ENCODE data around the gene NEDD4L.

DNA sequence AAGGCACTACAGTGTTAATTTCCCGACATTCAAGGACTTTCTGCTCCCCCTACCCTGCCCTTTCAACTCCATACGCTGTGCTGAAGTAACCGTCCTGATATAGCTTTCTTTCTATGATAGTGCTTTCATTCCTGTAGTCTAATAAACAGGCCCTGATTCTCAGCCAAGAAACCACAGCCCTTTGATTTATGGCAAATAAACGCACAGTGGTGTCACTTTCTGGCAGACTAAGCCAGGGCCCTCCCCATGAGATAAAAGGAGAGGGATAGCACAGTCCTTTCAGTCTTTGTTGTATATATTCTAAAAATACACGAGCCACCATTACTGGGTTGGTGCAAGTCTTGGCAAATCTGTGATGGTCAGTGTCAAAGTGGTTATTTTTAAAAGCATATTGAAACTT is 293.7 kb downstream of the NEDD4L start:
- TF ChIP-seq, protein P1, sequence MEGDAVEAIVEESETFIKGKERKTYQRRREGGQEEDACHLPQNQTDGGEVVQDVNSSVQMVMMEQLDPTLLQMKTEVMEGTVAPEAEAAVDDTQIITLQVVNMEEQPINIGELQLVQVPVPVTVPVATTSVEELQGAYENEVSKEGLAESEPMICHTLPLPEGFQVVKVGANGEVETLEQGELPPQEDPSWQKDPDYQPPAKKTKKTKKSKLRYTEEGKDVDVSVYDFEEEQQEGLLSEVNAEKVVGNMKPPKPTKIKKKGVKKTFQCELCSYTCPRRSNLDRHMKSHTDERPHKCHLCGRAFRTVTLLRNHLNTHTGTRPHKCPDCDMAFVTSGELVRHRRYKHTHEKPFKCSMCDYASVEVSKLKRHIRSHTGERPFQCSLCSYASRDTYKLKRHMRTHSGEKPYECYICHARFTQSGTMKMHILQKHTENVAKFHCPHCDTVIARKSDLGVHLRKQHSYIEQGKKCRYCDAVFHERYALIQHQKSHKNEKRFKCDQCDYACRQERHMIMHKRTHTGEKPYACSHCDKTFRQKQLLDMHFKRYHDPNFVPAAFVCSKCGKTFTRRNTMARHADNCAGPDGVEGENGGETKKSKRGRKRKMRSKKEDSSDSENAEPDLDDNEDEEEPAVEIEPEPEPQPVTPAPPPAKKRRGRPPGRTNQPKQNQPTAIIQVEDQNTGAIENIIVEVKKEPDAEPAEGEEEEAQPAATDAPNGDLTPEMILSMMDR (IDR thresholded peaks at IDR 0.05), result no peak
- no peak for TF ChIP-seq POLR2A (IDR thresholded peaks at IDR 0.05)

Data from testis (tissue), 2 donors.